ENCODE data around the gene SPTSSB.

SPTSSB gene

DNA sequence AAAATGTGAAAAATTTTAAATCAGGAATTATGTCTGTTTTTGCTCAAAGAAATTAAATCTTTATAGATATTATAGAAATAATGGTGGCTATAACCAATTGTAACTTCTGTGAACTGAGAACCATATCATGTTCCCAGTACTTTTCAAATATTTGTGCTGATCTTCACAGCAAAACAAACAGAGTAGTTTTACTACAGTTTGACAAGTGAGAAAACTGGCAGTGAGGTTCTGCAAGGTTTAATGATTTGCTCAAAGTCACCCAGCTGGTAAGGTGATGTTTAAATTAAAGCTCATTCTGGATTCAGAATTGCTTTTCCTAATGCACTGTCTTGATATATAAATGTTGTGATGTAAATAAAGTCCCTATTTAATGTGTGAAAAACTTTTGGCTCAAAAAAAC is 22.0 kb upstream of the SPTSSB start:
- no peak for DNase-seq (ENCODE audit: low read depth in 2 of 2)
- TF ChIP-seq, protein P1, sequence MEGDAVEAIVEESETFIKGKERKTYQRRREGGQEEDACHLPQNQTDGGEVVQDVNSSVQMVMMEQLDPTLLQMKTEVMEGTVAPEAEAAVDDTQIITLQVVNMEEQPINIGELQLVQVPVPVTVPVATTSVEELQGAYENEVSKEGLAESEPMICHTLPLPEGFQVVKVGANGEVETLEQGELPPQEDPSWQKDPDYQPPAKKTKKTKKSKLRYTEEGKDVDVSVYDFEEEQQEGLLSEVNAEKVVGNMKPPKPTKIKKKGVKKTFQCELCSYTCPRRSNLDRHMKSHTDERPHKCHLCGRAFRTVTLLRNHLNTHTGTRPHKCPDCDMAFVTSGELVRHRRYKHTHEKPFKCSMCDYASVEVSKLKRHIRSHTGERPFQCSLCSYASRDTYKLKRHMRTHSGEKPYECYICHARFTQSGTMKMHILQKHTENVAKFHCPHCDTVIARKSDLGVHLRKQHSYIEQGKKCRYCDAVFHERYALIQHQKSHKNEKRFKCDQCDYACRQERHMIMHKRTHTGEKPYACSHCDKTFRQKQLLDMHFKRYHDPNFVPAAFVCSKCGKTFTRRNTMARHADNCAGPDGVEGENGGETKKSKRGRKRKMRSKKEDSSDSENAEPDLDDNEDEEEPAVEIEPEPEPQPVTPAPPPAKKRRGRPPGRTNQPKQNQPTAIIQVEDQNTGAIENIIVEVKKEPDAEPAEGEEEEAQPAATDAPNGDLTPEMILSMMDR (IDR thresholded peaks at IDR 0.05; ENCODE audit: low read depth, low read length): no peak
- no peak overlapping the region for H3K4me3 ChIP-seq (replicated peaks in 1 of 2; ENCODE audit: low read depth in 2 of 2, low read length in 2 of 2)

DNA sequence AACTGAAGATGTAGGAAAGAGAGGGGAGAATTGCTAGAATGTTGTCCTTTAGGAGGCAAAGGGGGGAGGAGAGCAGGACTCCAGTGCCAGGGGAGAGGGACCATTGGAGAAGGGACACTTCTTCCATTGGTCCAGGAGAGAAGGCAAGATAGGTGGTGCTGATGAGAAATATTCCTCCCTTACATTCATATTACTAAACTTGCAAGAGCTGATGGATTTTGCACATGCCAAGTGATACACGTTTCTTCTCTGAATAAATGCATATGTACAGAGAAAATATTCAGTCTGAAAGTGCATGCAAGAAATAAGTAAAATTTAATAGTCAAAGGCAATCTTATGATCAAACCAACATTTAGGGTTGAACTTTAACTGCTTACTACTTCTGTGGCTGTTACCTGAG is 21.5 kb upstream of the SPTSSB start:
- no peak for DNase-seq (ENCODE audit: low read depth in 2 of 2)
- TF ChIP-seq, protein P1 (IDR thresholded peaks at IDR 0.05; ENCODE audit: low read depth, low read length): no peak
- no peak overlapping the region for H3K4me3 ChIP-seq (replicated peaks in 1 of 2; ENCODE audit: low read depth in 2 of 2, low read length in 2 of 2)

DNA sequence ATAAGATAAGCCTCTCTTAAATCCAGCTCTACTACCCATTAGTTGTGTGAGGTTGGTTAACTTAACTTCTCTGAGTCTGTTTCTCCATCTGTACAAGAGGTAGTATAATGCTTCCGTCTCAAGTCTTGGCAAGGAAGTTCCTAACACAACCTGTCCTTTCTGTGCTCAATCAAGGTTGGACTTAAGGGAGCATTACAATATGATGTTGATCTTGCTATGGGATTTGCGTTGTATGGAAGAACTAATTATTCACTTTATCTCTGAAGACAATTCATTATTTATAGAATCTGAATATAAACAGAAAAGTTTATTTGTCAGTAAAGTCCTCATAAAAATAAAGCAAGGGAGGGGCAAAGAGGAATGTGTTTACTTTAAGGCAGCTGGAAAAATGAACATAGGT is 18.9 kb upstream of the SPTSSB start:
- TF ChIP-seq, protein P1 (IDR thresholded peaks at IDR 0.05; ENCODE audit: low read depth, low read length): no peak

DNA sequence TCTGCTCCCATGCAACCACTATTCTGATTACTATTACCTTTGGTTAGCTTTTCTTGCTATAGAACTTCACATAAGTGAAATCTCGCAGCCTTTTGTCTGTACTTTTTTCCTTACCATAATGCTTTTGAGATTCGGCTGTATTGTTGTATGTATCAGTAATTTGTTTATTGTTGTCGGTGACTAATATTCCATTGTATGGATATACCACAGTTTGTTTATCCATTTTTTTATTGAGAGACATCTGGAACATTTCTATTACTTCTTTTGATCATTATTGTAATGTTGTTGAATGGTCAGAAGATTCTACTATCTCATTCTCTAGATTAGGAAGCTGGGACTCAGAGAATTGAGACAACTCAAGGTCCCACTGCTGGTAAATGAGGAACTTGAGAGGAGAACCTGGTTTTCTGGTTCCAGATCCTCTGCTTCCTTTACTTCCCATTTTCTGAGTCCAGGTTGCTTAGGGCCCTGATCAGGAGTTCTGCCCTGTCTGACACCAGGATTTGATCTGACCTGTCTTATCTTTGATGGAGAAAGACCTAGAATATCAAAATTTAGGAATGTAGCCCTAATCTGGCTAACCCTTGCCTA is 18.2 kb upstream of the SPTSSB start:
- no peak overlapping the region for H3K4me3 ChIP-seq (replicated peaks in 1 of 2; ENCODE audit: low read depth in 2 of 2, low read length in 2 of 2)
- TF ChIP-seq, protein P1 (IDR thresholded peaks at IDR 0.05; ENCODE audit: low read depth, low read length): no peak
- no peak for DNase-seq (ENCODE audit: low read depth in 2 of 2)

More for the DNA sequence above, 18.9 kb upstream of the SPTSSB start:
- DNase-seq (ENCODE audit: low read depth in 2 of 2): no peak
- no peak overlapping the region for H3K4me3 ChIP-seq (replicated peaks in 1 of 2; ENCODE audit: low read depth in 2 of 2, low read length in 2 of 2)

DNA sequence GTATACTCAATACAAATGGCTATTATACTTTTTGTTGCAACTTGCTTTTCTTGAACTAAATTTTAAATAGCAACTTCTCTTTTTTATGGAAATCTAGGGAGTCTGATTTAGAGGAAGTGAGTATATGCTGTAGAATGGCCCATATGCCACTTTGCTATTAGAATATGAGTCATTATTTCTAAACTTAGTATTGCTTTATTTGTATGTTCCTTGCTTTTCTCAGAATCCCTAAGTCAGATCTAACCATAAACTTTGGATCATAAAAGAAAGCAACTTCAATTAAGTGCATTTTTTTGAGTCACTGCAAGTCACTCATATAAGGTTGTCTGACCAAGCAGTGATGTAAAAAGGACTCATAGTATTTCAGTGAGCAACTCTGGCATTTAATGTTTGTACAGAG is 17.5 kb upstream of the SPTSSB start:
- TF ChIP-seq, protein P1 (IDR thresholded peaks at IDR 0.05; ENCODE audit: low read depth, low read length): no peak
- DNase-seq (ENCODE audit: low read depth in 2 of 2): peak in 1 of 2 donors; percentile 29
- no peak overlapping the region for H3K4me3 ChIP-seq (replicated peaks in 1 of 2; ENCODE audit: low read depth in 2 of 2, low read length in 2 of 2)

DNA sequence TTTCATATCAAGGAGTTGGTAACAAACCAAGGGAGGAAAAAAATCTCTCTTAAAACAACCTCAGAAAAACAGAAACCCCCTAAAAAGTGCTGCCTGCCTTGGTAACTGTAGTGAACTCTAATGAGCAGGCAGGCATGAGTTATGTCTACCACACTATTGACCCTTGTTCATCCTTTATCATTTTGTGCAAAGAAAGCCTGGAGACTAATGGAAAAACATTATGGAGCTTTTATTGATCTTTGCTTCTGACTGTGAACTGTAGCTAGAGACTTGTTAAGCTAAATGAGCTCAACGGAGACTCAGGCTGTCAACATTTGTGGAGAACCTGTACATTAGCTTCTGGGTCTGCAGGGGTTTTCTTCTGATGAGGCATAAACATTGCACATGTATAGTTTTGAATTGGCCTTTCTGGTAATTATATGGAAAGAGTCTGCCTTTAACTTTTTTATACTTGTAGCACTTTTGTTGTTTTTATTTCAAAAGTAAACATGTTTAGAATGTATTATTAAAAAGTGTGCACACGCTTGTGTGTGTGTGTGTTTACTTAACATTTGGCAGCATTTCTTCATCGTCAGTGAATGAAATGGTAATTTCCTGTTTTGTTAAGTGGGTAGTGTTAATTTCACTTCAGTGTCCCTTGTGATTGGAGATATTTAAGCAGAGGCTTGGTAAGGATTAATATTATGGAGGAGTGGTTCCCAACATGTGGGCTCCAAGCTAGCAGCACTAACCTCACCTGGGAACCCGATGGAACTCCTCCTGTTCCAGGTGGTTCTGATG is 15.9 kb upstream of the SPTSSB start:
- DNase-seq (ENCODE audit: low read depth in 2 of 2): no peak
- TF ChIP-seq, protein P1 (IDR thresholded peaks at IDR 0.05; ENCODE audit: low read depth, low read length): no peak
- H3K4me3 ChIP-seq (replicated peaks in 1 of 2; ENCODE audit: low read depth in 2 of 2, low read length in 2 of 2): no peak overlapping the region

Data from cardiac fibroblast (primary cell).